GM19455 (cell line): Measurements from ENCODE around the gene ITGA11.

Experiments
- ATAC-seq: cut with Tn5 transposase; IDR thresholded peaks from one replicate; pipeline ENCODE4 v1.9.1; 2021; ENCODE audit not compliant: unreplicated experiment

Gene ITGA11, protein sequence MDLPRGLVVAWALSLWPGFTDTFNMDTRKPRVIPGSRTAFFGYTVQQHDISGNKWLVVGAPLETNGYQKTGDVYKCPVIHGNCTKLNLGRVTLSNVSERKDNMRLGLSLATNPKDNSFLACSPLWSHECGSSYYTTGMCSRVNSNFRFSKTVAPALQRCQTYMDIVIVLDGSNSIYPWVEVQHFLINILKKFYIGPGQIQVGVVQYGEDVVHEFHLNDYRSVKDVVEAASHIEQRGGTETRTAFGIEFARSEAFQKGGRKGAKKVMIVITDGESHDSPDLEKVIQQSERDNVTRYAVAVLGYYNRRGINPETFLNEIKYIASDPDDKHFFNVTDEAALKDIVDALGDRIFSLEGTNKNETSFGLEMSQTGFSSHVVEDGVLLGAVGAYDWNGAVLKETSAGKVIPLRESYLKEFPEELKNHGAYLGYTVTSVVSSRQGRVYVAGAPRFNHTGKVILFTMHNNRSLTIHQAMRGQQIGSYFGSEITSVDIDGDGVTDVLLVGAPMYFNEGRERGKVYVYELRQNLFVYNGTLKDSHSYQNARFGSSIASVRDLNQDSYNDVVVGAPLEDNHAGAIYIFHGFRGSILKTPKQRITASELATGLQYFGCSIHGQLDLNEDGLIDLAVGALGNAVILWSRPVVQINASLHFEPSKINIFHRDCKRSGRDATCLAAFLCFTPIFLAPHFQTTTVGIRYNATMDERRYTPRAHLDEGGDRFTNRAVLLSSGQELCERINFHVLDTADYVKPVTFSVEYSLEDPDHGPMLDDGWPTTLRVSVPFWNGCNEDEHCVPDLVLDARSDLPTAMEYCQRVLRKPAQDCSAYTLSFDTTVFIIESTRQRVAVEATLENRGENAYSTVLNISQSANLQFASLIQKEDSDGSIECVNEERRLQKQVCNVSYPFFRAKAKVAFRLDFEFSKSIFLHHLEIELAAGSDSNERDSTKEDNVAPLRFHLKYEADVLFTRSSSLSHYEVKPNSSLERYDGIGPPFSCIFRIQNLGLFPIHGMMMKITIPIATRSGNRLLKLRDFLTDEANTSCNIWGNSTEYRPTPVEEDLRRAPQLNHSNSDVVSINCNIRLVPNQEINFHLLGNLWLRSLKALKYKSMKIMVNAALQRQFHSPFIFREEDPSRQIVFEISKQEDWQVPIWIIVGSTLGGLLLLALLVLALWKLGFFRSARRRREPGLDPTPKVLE

DNA sequence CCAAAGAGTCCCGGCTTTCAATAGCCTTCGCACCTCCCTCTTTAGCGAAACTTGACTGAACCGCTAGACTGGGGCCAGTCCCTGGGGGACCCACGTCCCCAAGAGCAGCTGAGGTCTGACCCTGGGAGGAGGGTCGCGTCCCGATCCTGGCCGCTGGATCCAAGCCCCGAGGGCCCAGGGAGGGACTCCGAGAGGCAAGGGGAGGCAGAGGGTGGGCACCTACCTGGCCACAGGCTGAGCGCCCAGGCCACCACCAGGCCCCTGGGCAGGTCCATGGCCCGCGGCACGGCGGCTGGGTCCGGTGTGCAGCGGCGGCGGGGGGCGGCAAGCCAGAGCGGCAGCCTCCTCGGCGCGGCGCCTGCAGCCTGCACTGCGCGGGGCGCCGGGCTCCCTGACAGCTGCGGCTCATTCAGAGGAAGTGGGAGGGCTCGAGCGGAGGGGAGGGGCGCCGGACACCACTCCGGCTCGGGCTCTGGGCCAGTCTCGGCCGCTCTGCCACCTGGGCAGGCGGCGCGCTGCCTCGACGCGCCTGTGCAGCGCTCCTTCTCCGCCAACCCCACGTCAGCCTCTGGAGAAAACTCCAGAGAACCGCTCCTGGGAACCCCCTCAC lies at the start of gene ITGA11:
ITGA11 (minus strand) TSS at position 372 of the 610 bp plus-strand sequence; CDS start at position 275, 97 bp downstream.
- ATAC-seq, result no peak

DNA sequence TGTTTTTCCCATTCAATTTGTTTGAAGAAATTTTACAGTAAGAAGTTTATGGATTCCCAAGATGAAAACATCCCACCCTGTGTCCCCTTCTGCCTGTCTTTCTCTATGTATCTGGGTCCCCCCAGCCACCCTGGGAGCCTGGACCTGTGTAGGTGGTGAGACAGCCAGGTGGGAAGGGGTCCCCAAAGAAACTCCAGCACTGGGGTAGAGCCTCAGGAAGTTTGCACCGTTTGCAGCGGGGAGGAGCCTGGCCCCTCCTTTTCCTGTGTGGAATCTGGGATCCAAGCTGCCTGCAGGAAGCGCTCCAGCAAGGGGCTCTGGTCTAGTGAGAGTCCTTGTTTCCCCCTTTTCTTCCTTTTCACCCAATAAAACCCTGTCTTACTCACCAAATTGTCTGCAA lies 49.4 kb upstream of the ITGA11 start:
- ATAC-seq, result no peak

DNA sequence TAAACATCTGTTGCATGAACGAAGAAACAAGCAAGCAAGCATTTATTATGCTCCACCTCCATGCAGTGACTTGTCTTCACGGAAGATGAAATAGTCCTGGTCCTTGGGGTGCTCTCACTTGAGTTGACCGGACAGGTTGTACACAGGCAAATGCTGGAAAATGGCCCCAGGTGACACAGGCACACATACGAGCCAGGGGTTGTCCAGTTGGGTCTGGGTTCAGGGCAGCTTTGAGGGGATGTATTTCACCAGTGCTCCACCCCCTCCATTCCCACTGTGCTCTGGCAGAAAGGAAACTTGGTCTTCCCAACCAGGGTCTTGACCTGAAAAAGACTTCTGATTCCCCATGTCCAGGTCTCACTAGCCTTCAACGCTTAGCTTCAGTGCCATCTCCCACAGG lies 48.3 kb upstream of the ITGA11 start:
- ATAC-seq, result no peak

DNA sequence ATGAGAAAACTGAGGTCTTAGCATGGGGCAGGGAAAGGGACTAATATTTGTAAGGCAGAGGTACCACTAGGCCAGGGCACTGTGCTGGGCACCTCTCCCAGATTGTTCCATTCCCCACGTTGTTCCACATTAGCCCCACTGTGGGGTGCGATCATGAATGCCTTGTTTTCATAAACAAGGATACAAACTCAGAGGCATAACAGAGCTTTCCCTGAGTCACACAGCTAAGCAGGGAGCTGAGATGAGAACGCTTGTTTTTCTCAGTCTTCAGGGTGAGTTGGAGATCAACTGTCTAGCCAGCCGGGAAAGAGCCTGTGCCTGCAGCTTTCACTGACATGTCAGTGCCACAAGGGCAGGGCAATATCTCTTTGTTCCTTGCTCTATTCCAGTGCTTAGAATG lies 47.9 kb upstream of the ITGA11 start:
- ATAC-seq, result no peak

DNA sequence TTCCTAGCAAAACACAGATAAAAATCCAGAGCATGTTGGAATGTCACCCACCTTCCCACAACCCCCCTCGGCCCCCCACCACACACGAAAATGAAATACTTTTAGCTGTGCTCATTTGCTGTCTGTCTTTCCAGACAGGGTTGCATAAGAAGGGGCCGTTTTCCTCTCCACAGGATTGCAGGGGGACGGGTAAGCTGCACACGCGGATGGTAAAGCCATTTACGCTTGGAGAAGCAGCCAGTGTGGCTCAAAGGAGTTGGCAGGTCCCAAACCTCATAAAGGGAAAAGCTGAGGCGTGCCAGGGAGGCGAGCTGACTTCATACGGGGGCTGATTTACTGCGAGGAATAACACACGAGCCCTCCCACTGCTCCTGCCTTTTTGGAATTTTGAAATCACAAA lies 47.4 kb upstream of the ITGA11 start:
- no peak for ATAC-seq

DNA sequence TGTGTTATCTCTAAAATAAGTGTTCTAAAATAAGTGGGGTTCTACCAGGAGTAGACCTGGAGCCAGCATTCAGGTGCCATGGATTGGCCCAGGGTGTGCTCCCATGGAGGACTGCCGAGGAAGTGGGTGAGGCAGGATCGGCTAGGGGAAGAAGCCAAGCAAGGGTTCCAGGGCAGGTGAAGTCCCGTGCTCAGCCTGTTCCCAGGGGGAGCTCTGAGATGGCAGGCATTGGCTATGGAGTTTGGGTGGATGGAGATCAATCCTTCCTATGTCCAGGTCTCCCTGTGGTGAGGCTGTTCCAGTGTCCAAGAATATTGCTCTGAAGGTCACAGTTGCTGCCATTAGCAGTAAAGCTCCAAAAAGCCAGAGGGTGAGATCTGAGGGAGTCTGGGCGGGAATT lies 46.9 kb upstream of the ITGA11 start:
- ATAC-seq, result no peak

DNA sequence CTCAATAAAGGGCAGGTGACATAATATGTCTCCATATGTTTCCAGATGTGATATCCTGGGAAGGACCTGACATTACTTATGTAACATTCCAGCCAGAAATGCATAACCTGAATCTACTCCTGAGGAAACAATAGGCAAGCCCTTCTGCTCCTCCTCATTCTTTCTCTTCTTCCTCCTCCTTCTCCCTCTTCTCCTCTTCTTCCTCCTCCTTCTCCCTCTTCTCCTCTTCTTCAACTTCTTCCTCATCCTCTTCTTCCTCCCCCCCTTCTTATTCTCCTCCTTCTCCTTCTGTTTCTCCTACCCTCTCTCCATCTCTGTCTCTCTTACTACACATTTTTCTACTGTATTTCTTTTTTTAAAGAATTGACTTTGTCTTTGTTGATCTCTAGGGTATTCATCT lies 43.5 kb upstream of the ITGA11 start:
- no peak for ATAC-seq

DNA sequence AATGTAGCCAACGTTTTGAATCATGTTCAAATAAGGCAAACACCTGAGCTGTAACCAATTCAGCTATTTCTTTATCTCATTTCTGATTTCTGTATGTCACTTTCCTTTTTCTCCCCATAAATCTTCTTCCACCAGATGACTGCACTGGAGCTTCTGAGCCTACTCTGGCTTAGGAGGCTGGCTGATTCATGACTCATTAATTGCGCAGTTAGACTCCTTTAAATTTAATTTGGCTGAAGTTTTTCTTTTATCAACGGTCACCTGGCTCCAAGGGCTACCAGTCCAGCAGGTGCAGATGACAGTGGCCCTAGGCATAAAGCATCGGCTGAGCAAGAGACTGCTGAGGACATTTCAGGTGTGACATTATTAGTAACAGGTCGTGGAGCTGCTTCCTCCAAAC lies 39.6 kb upstream of the ITGA11 start:
- no peak for ATAC-seq

DNA sequence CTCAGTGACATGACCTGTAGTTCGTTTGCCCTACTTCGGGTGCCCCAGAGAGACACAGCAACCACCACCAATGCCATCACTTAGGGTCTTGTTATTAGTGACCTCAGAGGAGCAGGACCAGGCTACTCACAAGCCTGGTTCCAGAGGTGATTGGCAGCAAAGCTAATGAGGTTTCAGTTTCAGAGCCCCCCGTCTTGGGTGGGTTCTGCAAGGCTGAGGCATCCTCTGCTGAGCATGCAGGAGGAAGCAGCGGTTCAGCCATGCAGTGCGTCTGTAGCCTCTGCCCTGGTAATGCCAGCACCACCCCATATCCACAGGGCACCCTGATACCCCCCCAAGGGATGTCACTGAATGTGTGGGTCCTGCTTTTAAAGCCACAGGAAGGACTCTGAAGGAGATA lies 39.0 kb upstream of the ITGA11 start:
- ATAC-seq, result no peak

DNA sequence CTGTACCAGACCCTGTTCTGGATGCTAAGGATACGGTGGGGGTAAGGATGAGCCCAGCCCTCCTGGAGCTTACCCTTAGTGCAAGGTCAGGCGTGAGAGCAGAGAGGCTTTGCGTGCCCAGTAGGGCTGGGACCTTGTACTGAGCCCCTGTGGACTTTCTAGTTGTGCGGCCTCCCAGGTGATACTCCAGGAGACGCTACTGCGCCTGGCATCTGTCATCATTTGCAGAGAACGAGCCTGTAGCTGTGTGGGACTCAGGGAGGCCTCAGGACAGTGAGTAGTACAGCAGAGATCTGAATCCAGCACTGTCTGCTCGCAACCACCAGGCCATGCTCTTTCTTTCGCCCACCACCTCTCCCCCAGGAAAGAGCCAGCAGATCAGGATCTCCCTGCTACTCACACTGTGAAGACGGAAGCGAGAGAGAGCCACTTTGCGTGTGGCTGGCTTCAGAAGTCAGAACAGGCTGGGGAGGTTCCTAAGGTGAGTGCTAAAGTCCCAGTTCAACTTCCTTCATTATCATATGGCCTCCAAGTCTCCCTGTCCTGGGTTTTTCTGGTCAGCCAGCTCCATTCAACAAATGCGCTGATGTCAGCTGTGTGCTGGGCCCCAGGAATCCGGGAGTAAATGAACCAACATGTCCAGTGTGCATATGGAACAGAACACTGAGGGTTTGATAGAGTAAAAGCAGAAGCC lies 38.2 kb upstream of the ITGA11 start:
- ATAC-seq, result no peak

DNA sequence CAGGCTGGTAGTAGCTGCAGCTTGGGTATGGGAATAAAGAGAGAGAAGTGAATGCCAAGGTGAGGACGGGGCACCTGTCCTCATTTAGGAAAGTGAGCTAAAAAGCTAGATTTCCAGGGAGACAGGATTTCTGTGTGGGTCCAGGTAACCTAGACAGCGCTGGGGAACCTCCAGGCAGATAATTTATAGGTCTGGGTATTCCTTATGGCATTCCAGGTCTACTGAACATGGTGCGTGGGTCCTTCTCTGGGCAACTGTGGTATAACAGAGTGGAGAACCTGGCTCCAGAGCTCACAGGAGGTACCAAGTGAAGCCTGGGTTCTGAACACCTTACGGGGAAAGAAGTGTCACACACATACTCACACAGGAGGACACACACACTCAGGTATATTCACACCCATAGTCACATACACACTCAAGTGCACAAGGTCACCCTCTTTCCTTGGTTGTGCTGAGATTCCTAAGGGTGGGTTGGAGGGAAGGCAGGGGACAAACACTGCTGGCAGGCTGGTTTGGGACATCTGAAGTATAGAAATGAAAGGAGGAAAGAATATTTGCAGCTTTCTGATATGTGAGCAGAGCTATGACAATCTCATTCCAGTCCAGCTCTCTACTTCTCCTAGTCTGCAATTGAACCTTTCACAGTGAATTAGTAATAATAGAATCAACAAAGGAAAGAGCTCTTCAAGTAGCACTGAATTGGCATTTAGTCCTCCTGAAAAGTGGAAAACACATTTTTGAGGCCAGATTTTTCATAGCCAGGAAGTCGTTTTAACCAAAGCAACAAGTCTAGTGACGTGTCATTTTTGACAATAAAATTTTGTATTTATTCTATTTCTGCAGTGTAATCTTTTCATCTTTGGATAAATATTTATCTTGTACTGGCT lies 37.4 kb upstream of the ITGA11 start:
- ATAC-seq, result no peak

DNA sequence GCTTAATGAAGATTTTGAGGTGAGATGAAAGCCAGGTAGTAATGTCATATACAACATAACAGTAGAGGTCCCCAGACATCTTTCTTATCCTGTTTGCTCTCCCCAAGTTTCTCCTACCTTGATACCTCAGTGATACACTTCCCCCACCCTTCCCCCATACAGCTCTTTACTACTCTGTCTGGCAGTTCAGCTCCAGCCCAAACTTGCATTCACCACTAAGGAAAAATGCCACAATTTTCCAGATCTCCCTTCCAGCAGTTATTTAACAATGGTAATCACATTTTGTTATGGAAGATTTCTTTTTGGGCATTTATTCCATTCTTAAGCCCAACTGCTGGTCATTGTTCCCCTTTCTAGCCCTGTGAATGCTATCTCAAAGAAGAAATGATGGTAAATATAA lies 34.9 kb upstream of the ITGA11 start:
- no peak for ATAC-seq

DNA sequence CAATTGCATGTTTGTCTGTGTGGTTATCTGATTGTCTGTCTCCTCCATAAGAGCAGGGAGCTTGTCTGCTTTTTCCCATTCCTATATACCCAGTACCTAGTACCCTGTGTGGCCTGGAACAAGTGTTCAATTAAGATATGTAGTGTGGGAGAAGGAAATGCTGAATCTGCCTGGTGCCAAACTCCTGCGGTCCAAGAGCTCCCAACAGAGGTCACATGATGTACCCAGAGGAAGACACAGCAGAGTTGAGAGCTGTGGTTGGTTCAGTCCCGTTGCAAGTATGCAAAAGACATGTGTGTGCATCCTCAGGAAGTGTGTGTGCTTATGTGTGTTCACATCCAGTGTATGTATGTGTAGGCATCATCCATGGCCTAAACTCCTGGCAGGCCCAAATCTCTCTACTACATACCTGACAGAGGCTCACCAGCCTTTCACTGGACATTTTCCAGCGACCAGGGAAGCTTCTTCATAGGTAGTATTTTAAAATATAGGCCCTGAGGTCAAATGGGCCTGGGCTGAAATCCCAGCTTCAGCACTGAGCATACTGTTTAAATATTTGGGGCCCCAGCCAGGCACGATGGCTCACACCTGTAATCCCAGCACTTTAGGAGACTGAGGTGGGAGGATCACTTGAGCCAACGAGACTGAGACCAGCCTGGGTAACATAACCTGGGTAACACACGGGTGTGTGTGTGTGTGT lies 34.0 kb upstream of the ITGA11 start:
- no peak for ATAC-seq

DNA sequence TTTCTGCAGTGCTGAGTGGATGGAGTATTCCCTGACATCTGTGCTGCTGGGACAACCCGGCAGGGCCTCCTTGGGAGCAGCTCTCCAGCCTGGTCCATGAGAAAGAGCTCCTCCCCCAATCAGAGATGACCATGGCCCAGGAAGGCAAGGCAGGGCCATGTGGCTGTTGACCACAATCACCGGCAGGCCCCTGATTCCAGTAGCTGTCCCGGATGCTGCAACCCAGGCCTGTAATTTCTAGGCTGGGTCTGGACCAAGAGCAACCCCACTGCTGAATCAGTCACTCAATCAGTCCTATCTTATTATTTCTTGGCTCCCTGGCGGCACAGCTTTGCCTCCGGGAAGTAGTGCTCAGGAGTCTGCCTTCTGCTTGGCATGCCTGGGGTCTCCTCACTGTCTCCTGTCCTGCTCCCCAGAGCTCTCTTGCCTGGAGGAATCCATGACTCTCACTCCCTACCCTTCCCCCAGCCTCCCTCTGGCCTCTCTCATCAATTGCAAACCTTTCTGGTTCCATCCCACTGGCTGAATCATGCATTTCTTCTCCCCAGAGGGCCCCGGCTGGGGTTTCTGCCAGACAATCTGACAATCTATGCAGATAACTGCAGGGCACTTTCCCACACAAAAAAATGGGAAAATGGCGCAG lies 32.6 kb upstream of the ITGA11 start:
- no peak for ATAC-seq

DNA sequence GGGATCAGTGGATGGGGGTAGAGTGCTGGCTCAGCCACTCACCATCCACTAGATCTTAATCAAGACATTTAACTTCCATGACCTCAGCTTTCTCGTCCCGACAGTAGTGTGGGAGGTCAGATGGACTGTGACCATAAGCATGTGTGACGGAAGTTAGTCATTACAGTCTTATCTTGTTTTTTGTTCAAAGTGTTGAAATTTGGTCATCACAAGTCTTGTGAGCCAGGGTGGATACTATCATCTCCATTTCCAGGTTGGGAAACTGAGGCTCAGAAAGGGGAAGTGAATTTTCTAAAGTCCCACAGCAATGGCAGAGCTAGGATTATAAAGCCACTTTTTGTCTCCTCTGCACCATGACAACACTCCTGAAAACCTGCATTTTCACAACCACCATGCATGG lies 32.0 kb upstream of the ITGA11 start:
- ATAC-seq, result no peak

DNA sequence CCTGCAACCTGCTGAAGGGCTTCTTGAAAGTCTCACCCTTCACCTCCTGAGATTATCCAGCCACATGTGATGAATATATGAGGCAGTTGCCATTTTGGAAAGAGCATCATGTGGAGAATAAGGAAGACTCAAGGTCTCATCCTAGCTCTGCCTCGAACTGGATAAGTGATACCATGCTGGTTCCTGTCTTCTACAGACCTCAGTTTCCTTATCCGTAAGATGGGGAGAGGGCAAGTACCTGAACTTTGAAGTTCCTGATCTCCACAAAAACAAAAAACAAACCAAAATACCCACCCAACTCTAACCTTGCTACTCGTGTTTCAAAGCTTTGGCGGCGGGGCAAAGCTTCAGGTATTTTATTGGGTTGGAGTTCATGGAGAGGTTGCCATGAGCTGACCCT lies 31.5 kb upstream of the ITGA11 start:
- ATAC-seq, result no peak

DNA sequence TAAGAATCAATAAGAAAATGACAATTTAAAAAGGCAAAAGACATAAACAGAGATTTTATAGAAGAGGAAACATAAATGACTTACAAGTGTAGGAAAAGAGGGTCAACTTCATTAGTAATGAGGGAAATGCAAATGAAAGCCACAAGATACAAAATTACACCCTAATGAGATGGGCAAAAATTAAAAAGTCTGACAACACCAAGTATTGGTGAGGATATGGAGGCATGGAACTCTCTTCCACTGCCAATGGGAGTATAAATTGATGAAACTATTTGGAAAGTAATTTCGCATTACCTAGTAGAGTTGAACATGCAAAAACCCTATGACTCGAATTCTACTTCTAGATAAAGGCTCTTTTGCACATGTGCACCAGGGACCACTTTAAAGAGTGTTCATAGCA lies 28.2 kb upstream of the ITGA11 start:
- ATAC-seq, result no peak

DNA sequence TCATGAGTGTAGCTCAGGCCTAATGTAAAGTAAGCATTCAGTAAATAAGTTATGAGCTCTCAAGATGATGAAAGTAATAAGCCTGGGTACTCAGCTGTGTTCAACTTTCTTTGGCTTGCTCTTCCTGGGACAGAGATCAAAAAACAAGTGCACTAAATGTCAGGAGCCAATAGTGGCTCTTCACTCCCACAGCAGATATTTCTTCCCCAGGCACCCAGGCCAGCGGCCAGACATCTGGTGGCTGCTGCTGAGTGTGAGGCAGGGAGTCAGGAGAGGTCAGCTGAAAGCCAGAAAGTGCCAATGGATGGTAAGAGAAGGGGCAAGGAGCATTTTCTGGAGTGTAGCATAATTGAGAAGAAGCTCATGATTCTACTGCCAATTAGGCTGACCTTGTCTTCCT lies 18.2 kb upstream of the ITGA11 start:
- no peak for ATAC-seq

DNA sequence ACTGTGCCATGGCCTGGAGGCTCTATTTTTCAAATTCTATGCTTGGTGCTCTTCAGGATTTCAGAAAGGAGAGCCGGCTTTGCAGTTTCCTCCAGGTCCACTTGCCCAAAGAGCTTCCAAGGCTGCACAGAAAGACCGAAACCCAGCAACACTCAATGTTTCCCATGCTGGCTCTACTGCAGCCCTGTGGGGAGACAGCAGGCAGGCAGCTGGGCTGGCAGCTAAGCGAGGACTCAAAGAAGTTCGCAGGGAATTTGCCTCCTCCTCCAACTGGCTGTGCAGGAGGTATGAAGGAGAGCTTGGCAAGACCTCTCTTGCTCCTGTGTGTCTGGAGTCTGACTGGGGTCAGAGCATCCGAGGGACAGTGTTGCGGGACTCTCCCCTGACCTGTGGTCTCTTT lies 17.4 kb upstream of the ITGA11 start:
- ATAC-seq, result no peak
